Heart left ventricle (tissue), 13 donors: ENCODE results near the gene SERP2.

Experiments
- CTCF ChIP-seq, 12 donors: fragments of 200-600 bp; sonication (generic) in 4 of 12; IDR thresholded peaks; one replicate each; pipeline versions ENCODE4 v1.5.0 to v1.8.0; 2018 to 2022; ENCODE audit warnings: antibody characterized with exemption in 12 of 12, mild to moderate bottlenecking in 5 of 12
- POLR2A ChIP-seq, 2 donors: fragments of 450-650 bp; IDR thresholded peaks; one replicate each; pipeline ENCODE4 v1.6.1; 2017; ENCODE audit warnings: antibody characterized with exemption in 2 of 2, mild to moderate bottlenecking in 2 of 2, moderate library complexity in 2 of 2
- donor health status: ischemic (EF 13 %, LVEDD 7.1; RV severe dilation, severe dysfunction).
- donor health status: DM: no; HTN: yes; CAD: no.
- donor health status: DM: no; HTN: no; CAD: no.
- donor health status: ischemic (EF 25% LVEDD 6.9; RV normal size, moderate dysfunction).
- donor health status: ischemic (EF 25% LVEDD 5.7; RV mildly dilated, moderate dysfunction).
- donor health status: ischemic (EF 35%, LVEDD 5.7; RV mildly dilated, moderate dysfunction).
- donor health status: nonischemic (EF 11% LVEDD 7.7; RV severe dilation, severe dysfunction).
- donor health status: DM: yes; HTN: yes; CAD: no.
- donor health status: PGD.
- donor health status: ischemic (EF 29% LVEDD 5.4; RV normal size, mild dysfunction).
- donor health status: nonischemic (EF 23%, LVEDD 6.1; RV moderate dilation, normal function).

GRCh38 chr13:44380404-44381165 is 7.0 kb downstream of the SERP2 start:
- TF ChIP-seq CTCF (IDR thresholded peaks at IDR 0.05) (no peak), POLR2A (IDR thresholded peaks at IDR 0.05) (no peak)
